ENCODE measurements around the gene NOX4. TPM values are rescaled to one million over a fixed set of nuclear protein-coding genes. Genes with fewer than 3 reads are reported as not detected.

NOX4 gene
- total and polyA plus RNA-seq, 10 of the 15 experiments (the other 5 are each of a cell fraction or from before 2014, with no cell fraction given) = not detected

GRCh38 chr11:89516496-89516895, 25.3 kb upstream of the NOX4 start (continued):
- TF ChIP-seq BHLHE40 (IDR thresholded peaks at IDR 0.05; ENCODE audit: borderline replicate concordance in 1 of 2, low read depth in 2 of 2, low read length in 1 of 2) (no peak), SMAD1 (IDR thresholded peaks at IDR 0.05; ENCODE audit: low read depth, partially characterized antibody) (no peak)

GRCh38 chr11:89508544-89508943, 17.4 kb upstream of the NOX4 start:
- no peaks in the 10 kb centered on the region for H4K20me1 ChIP-seq (ENCODE audit: control insufficient read depth, insufficient read depth)
- CTCF ChIA-PET = no interaction called here
- H3K4me3 ChIP-seq = no peak overlapping the region
- POLR2A ChIA-PET = no interaction called here
- H3K27ac ChIP-seq (ENCODE audit: control insufficient read depth, insufficient read depth) = no peak overlapping the region
- no peak overlapping the region for H3K9ac ChIP-seq (ENCODE audit: control insufficient read depth, insufficient read depth, low read length)
- H3K36me3 ChIP-seq (ENCODE audit: control insufficient read depth in 2 of 2, insufficient read depth in 2 of 2, low read length in 1 of 2) = no peaks in the 10 kb centered on the region
- SMC1A ChIA-PET (ENCODE audit: uncharacterized antibody, unreplicated experiment) = no interaction called here
- no TSS peak for BruUV-seq (replicated peaks)
- in situ Hi-C loops (cut with MboI) = no loop called here
- FAIRE-seq (no peak), DNase-seq (ENCODE audit: low read depth, low spot score) (no peak), ATAC-seq (no peak)
- no peaks in the 10 kb centered on the region for H3K79me2 ChIP-seq (ENCODE audit: control insufficient read depth, insufficient read depth, low read length)
- H2AFZ ChIP-seq (ENCODE audit: control insufficient read depth, low read depth, low read length) = no peak overlapping the region
- RAD21 ChIA-PET (ENCODE audit: unreplicated experiment) = no interaction called here
- intact Hi-C loops (cut with micrococcal nuclease; ENCODE audit: unreplicated experiment) = no loop called here
- no peak overlapping the region for H3K4me2 ChIP-seq (ENCODE audit: control insufficient read depth, insufficient read depth)
- no peaks in the 10 kb centered on the region for H3K27me3 ChIP-seq (replicated peaks in 1 of 2; ENCODE audit: control insufficient read depth in 2 of 2, insufficient read depth in 2 of 2, low read length in 1 of 2)
- H3K4me1 ChIP-seq (ENCODE audit: control insufficient read depth, insufficient read depth, low read length) = no peaks in the 10 kb centered on the region
- no peaks in the 10 kb centered on the region for H3K9me3 ChIP-seq (replicated peaks; ENCODE audit: control insufficient read depth, insufficient read depth, low read length)
- 60% methylated on average over 5 of the region's 5 CpGs for WGBS (ENCODE audit: insufficient coverage, insufficient replicate concordance, low lambda C conversion rate, missing lambda C conversion rate)
- TF ChIP-seq SPI1 (IDR thresholded peaks at IDR 0.05; ENCODE audit: borderline replicate concordance, insufficient read depth, low read depth, low read length) (no peak), CBX5 (IDR thresholded peaks at IDR 0.05; ENCODE audit: low read depth) (no peak), SIN3A (IDR thresholded peaks at IDR 0.05; ENCODE audit: low read depth, low read length) (no peak), WRNIP1 (IDR thresholded peaks at IDR 0.05; ENCODE audit: borderline replicate concordance, low read depth, low read length) (no peak), CHD1 (IDR thresholded peaks at IDR 0.05; ENCODE audit: low read depth, low read length) (no peak), TARDBP (IDR thresholded peaks at IDR 0.05; ENCODE audit: borderline replicate concordance) (no peak), PKNOX1 (IDR thresholded peaks at IDR 0.05) (no peak), RAD51 (IDR thresholded peaks at IDR 0.05) (no peak), ZSCAN29 (IDR thresholded peaks at IDR 0.05) (no peak), SRF (IDR thresholded peaks at IDR 0.05; ENCODE audit: low read depth in 2 of 2, low read length in 2 of 2) (no peak), SP1 (IDR thresholded peaks at IDR 0.05; ENCODE audit: low read depth, low read length) (no peak)

Measured in GM12878 (cell line).